Measurements from ENCODE around the gene RNF32. TPM values are rescaled to one million over a fixed set of nuclear protein-coding genes. Genes with fewer than 3 reads are reported as not detected.

Gene RNF32
- total RNA-seq, 4 donors from 2014 or later, result 0.42 to 6.0 (median 1.5) TPM; not detected in 1

DNA sequence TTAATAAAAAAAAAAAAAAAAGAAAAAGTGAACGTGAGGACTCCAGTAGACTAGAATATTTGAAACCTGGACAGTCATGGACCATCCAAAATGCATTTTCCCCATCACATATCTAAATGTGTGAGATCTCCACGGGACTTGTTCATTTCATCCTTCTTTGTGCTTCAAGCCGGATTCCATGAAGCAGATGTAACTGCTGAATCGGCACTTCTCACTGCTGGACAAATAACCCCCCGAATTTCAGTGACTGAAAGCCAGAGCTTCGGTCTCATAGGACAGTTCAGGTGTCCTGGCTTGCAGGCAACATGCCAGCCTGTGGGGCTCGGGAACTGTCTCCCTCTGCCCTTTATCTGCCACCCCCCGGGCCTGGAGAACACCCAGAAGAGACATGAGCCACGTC, 33.3 kb downstream of the RNF32 start:
- Histone ChIP-seq H3K36me3 (peaks cover 0 to 87% (median under 1%) of the 10 kb centered on the region in 3 donors), H3K4me1 (no peaks in the 10 kb centered on the region), H3K4me3 (no peak overlapping the region), H3K27ac (no peak overlapping the region), H3K9me3 (no peaks in the 10 kb centered on the region), H3K27me3 (no peaks in the 10 kb centered on the region)
- DNase-seq (ENCODE audit: low spot score in 2 of 2), result no peak
- 83 to 88% methylated on average over 7 to 9 of the region's 9 CpGs for WGBS, 2 donors
- TF ChIP-seq, protein P1, sequence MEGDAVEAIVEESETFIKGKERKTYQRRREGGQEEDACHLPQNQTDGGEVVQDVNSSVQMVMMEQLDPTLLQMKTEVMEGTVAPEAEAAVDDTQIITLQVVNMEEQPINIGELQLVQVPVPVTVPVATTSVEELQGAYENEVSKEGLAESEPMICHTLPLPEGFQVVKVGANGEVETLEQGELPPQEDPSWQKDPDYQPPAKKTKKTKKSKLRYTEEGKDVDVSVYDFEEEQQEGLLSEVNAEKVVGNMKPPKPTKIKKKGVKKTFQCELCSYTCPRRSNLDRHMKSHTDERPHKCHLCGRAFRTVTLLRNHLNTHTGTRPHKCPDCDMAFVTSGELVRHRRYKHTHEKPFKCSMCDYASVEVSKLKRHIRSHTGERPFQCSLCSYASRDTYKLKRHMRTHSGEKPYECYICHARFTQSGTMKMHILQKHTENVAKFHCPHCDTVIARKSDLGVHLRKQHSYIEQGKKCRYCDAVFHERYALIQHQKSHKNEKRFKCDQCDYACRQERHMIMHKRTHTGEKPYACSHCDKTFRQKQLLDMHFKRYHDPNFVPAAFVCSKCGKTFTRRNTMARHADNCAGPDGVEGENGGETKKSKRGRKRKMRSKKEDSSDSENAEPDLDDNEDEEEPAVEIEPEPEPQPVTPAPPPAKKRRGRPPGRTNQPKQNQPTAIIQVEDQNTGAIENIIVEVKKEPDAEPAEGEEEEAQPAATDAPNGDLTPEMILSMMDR (IDR thresholded peaks at IDR 0.05), result no peak
- TF ChIP-seq EP300 (IDR thresholded peaks at IDR 0.05) (no peak), POLR2A (IDR thresholded peaks at IDR 0.05) (no peak)

DNA sequence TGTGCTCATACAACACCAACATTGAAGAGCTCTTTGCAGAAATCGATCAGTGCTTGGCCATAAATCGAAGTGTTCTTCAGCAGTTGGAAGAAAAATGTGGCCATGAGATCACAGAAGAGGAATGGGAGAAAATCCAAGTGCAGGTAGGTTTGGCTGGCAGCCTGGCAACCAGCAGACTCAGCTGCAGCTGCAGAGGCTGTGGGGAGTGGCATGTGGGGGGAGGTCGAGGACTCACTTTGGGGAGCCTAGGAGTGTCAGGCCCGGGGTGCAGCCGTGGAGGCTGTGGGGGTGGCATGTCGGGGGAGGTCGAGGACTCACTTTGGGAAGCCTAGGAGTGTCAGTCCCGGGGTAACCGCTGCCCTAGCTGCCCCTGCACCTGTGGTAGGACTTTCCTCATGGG, 35.1 kb downstream of the RNF32 start:
- Histone ChIP-seq H3K36me3 (peaks cover 0 to 84% (median 2%) of the 10 kb centered on the region in 3 donors), H3K27ac (no peak overlapping the region), H3K4me3 (no peak overlapping the region), H3K4me1 (no peaks in the 10 kb centered on the region), H3K9me3 (no peaks in the 10 kb centered on the region), H3K27me3 (no peaks in the 10 kb centered on the region)
- no peak for DNase-seq (ENCODE audit: low spot score in 2 of 2)
- TF ChIP-seq, protein P1 (IDR thresholded peaks at IDR 0.05), result no peak
- TF ChIP-seq EP300 (IDR thresholded peaks at IDR 0.05) (no peak), POLR2A (IDR thresholded peaks at IDR 0.05) (no peak)
- 81 to 92% methylated on average over 9 of the region's 9 CpGs for WGBS, 2 donors

GRCh38 chr7:156676263-156676662, 35.7 kb downstream of the RNF32 start:
- Histone ChIP-seq H3K36me3 (peaks cover 0 to 82% (median 2%) of the 10 kb centered on the region in 3 donors), H3K4me1 (no peaks in the 10 kb centered on the region), H3K9me3 (no peaks in the 10 kb centered on the region), H3K4me3 (no peak overlapping the region), H3K27me3 (no peaks in the 10 kb centered on the region), H3K27ac (no peak overlapping the region)
- no peak for DNase-seq (ENCODE audit: low spot score in 2 of 2)
- TF ChIP-seq, protein P1 (IDR thresholded peaks at IDR 0.05), result no peak
- no peak for TF ChIP-seq EP300 (IDR thresholded peaks at IDR 0.05)
- TF ChIP-seq POLR2A (IDR thresholded peaks at IDR 0.05), result no peak
- 94 to 97% methylated on average over 19 of the region's 19 CpGs for WGBS, 2 donors

GRCh38 chr7:156677374-156678054, 36.9 kb downstream of the RNF32 start:
- peaks cover 0 to 86% (median 2%) of the 10 kb centered on the region in 3 donors for H3K36me3 ChIP-seq
- H3K9me3 ChIP-seq, result no peaks in the 10 kb centered on the region
- no peak for DNase-seq (ENCODE audit: low spot score in 2 of 2)
- WGBS, 2 donors, result 95% methylated on average over 9 of the region's 9 CpGs
- H3K4me1 ChIP-seq, result no peaks in the 10 kb centered on the region
- TF ChIP-seq EP300 (IDR thresholded peaks at IDR 0.05), result no peak
- TF ChIP-seq, protein P1 (IDR thresholded peaks at IDR 0.05), result no peak
- no peak for TF ChIP-seq POLR2A (IDR thresholded peaks at IDR 0.05)
- no peak overlapping the region for H3K4me3 ChIP-seq
- no peaks in the 10 kb centered on the region for H3K27me3 ChIP-seq
- H3K27ac ChIP-seq, result no peak overlapping the region

DNA sequence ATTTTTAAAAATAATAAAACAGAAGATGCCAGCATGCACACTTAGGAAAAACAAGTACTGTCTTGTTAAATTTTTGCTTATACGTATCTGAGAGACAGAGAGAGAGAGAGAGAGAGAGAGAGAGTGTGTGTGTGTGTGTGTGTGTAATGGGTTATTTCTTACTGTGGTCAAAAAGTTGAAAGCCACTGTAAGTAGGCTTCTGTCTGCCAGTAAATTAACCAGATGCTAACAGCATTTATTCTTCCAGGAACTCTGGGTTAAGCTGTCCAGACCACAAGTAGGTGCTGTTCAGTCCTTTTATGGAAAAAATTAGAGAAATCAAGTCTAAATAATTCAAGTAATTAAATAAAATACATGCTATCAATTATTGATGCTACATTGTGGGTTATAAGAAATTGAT, 39.7 kb downstream of the RNF32 start:
- Histone ChIP-seq H3K4me3 (no peak overlapping the region), H3K27me3 (no peaks in the 10 kb centered on the region)

More for the DNA sequence above, 39.7 kb downstream of the RNF32 start:
- H3K4me1 ChIP-seq, result no peaks in the 10 kb centered on the region
- H3K9me3 ChIP-seq, result no peaks in the 10 kb centered on the region
- no peak overlapping the region for H3K27ac ChIP-seq
- DNase-seq (ENCODE audit: low spot score in 2 of 2), result no peak
- H3K36me3 ChIP-seq, result peaks cover 0 to 85% (median 2%) of the 10 kb centered on the region in 3 donors
- 62 to 65% methylated on average over 1 of the region's 1 CpG for WGBS, 2 donors
- TF ChIP-seq, protein P1 (IDR thresholded peaks at IDR 0.05), result no peak
- TF ChIP-seq POLR2A (IDR thresholded peaks at IDR 0.05) (no peak), EP300 (IDR thresholded peaks at IDR 0.05) (no peak)

All from tibial nerve (tissue), 4 donors.